ENCODE results near the gene RNU6-9. TPM values are rescaled to one million over a fixed set of nuclear protein-coding genes. Genes with fewer than 3 reads are reported as not detected.

The RNU6-9 gene
- total and polyA plus RNA-seq, 2 of the 13 experiments (the other 11 are each of a cell fraction or from before 2014, with no cell fraction given), result under 0.01 TPM; not detected in 1

DNA sequence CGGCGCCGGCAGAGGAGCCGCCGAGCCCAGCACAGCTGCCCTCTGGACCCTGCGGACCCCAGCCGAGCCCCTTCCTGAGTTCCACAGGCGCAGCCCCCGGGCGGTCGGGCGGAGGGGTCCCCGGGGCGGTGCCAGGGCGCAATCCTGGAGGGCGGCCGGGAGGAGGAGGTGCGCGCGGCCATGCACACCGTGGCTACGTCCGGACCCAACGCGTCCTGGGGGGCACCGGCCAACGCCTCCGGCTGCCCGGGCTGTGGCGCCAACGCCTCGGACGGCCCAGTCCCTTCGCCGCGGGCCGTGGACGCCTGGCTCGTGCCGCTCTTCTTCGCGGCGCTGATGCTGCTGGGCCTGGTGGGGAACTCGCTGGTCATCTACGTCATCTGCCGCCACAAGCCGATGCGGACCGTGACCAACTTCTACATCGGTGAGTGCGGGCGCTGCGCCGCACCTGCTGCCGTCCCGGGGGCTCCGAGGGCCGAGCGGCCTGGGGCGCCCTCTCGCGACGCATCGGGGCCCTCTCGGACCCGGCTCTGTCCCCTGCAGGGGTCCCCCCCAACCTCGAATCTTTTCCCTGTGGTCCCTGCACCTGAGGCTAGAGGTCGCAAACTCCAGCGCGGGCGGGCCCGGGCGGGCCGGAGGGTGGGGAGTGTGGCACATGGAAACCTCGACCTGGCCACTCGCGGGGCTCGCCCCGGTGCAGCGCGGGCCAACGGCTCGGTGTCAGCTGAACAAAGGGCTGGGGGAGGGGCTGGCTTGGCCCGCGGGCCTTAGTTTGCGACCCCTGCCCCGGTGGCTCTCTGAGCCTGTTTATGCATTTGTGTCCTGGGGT lies 24.3 kb downstream of the RNU6-9 start, which contains the start of gene KISS1R (continued):
- TF ChIP-seq, protein P1, sequence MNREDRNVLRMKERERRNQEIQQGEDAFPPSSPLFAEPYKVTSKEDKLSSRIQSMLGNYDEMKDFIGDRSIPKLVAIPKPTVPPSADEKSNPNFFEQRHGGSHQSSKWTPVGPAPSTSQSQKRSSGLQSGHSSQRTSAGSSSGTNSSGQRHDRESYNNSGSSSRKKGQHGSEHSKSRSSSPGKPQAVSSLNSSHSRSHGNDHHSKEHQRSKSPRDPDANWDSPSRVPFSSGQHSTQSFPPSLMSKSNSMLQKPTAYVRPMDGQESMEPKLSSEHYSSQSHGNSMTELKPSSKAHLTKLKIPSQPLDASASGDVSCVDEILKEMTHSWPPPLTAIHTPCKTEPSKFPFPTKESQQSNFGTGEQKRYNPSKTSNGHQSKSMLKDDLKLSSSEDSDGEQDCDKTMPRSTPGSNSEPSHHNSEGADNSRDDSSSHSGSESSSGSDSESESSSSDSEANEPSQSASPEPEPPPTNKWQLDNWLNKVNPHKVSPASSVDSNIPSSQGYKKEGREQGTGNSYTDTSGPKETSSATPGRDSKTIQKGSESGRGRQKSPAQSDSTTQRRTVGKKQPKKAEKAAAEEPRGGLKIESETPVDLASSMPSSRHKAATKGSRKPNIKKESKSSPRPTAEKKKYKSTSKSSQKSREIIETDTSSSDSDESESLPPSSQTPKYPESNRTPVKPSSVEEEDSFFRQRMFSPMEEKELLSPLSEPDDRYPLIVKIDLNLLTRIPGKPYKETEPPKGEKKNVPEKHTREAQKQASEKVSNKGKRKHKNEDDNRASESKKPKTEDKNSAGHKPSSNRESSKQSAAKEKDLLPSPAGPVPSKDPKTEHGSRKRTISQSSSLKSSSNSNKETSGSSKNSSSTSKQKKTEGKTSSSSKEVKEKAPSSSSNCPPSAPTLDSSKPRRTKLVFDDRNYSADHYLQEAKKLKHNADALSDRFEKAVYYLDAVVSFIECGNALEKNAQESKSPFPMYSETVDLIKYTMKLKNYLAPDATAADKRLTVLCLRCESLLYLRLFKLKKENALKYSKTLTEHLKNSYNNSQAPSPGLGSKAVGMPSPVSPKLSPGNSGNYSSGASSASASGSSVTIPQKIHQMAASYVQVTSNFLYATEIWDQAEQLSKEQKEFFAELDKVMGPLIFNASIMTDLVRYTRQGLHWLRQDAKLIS (CRISPR knock-in tag; IDR thresholded peaks at IDR 0.05), result peak; percentile 43; the same call in 1 of the 2 replicates
- TF ChIP-seq ZNF17 (CRISPR knock-in tag; IDR thresholded peaks at IDR 0.05) (peak; percentile 87; the same call in 1 of the 2 replicates), DPF2 (CRISPR knock-in tag; IDR thresholded peaks at IDR 0.05; ENCODE audit: borderline replicate concordance, low read depth) (peak; percentile 6; the same call in 1 of the 2 replicates), KMT2A (CRISPR knock-in tag; IDR thresholded peaks at IDR 0.05) (peak; percentile 52), SRSF4 (IDR thresholded peaks at IDR 0.05; ENCODE audit: low read depth, low read length, poor library complexity, severe bottlenecking) (no peak), ADNP (CRISPR knock-in tag; IDR thresholded peaks at IDR 0.05) (peak; percentile 95), DNMT1 (CRISPR knock-in tag; IDR thresholded peaks at IDR 0.05) (peak; percentile 72), ZNF772 (CRISPR knock-in tag; IDR thresholded peaks at IDR 0.05) (peak; percentile 48; the same call in 1 of the 2 replicates), ZNF354B (CRISPR knock-in tag; IDR thresholded peaks at IDR 0.05) (peak; percentile 67; the same call in 1 of the 2 replicates), ZMAT3 (CRISPR knock-in tag; conservative IDR thresholded peaks at IDR 0.05) (peak; percentile 81; the same call in 1 of the 2 replicates), RAD21 (CRISPR knock-in tag; IDR thresholded peaks at IDR 0.05) (peak; percentile 92), SP2 (CRISPR knock-in tag; IDR thresholded peaks at IDR 0.05) (peak; percentile 18; the same call in 1 of the 2 replicates), TAF15 (IDR thresholded peaks at IDR 0.05; ENCODE audit: low read depth, low read length, poor library complexity, severe bottlenecking) (no peak)
- TF ChIP-seq, protein P2, sequence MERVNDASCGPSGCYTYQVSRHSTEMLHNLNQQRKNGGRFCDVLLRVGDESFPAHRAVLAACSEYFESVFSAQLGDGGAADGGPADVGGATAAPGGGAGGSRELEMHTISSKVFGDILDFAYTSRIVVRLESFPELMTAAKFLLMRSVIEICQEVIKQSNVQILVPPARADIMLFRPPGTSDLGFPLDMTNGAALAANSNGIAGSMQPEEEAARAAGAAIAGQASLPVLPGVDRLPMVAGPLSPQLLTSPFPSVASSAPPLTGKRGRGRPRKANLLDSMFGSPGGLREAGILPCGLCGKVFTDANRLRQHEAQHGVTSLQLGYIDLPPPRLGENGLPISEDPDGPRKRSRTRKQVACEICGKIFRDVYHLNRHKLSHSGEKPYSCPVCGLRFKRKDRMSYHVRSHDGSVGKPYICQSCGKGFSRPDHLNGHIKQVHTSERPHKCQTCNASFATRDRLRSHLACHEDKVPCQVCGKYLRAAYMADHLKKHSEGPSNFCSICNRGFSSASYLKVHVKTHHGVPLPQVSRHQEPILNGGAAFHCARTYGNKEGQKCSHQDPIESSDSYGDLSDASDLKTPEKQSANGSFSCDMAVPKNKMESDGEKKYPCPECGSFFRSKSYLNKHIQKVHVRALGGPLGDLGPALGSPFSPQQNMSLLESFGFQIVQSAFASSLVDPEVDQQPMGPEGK (CRISPR knock-in tag; IDR thresholded peaks at IDR 0.05), result peak; percentile 92
- TF ChIP-seq, protein P3, sequence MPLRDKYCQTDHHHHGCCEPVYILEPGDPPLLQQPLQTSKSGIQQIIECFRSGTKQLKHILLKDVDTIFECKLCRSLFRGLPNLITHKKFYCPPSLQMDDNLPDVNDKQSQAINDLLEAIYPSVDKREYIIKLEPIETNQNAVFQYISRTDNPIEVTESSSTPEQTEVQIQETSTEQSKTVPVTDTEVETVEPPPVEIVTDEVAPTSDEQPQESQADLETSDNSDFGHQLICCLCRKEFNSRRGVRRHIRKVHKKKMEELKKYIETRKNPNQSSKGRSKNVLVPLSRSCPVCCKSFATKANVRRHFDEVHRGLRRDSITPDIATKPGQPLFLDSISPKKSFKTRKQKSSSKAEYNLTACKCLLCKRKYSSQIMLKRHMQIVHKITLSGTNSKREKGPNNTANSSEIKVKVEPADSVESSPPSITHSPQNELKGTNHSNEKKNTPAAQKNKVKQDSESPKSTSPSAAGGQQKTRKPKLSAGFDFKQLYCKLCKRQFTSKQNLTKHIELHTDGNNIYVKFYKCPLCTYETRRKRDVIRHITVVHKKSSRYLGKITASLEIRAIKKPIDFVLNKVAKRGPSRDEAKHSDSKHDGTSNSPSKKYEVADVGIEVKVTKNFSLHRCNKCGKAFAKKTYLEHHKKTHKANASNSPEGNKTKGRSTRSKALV (CRISPR knock-in tag; IDR thresholded peaks at IDR 0.05), result peak; percentile 84; the same call in 1 of the 2 replicates
- TF ChIP-seq, protein P4, sequence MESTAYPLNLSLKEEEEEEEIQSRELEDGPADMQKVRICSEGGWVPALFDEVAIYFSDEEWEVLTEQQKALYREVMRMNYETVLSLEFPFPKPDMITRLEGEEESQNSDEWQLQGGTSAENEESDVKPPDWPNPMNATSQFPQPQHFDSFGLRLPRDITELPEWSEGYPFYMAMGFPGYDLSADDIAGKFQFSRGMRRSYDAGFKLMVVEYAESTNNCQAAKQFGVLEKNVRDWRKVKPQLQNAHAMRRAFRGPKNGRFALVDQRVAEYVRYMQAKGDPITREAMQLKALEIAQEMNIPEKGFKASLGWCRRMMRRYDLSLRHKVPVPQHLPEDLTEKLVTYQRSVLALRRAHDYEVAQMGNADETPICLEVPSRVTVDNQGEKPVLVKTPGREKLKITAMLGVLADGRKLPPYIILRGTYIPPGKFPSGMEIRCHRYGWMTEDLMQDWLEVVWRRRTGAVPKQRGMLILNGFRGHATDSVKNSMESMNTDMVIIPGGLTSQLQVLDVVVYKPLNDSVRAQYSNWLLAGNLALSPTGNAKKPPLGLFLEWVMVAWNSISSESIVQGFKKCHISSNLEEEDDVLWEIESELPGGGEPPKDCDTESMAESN (CRISPR knock-in tag; conservative IDR thresholded peaks at IDR 0.05), result peak; percentile 62

All from HepG2 (cell line).